COR-L47 (cell line): ENCODE data around the gene DNMT3B.

Experiments
- DNase-seq: peaks from one replicate; lab custom pipeline; 2025; lab: John Stamatoyannopoulos, UW

The DNMT3B gene

GRCh38 chr20:32823737-32824588, 61.8 kb downstream of the DNMT3B start:
- DNase-seq, result no peak

DNA sequence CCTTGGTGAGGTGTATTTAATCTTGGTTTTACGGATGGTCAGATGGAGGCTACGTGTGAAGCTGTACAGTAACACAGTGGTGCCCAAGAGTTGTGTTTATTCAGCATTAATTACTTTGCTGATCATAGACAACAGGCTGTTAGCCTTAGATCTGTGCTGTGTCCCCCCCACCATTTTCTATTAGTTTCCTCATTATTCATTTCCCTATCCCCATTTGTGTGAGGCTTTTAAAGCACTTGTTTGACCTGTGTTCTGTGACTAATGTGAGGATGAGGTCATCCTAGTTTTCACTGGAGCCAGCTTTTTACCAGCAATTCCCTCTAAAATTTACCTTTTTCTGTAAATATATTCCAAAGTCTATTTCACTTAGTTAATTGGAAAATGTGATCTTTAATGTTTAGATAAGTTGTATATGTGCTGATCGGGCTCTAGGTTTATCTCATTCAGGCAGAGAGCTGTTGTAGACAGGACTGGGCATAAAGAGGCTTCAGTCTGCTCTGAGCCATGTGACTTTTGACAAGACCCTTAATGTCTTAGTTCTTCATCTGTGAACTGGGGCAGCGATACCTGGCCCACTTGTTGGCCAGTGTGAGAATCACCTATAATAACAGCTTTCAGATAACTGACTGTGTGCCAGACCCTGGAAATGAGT, 66.0 kb downstream of the DNMT3B start:
- DNase-seq, result no peak

- no peak for DNase-seq
Measured at GRCh38 chr20:32829311-32830005, 67.3 kb downstream of the DNMT3B start.

GRCh38 chr20:32830437-32830836, 68.3 kb downstream of the DNMT3B start:
- DNase-seq, result no peak

GRCh38 chr20:32831982-32832381, 69.8 kb downstream of the DNMT3B start:
- DNase-seq, result no peak

GRCh38 chr20:32832664-32833063, 70.5 kb downstream of the DNMT3B start:
- DNase-seq, result no peak

- no peak for DNase-seq
Measured at GRCh38 chr20:32834972-32835371, 72.8 kb downstream of the DNMT3B start.

- DNase-seq, result no peak
Measured at GRCh38 chr20:32837157-32837556, 75.0 kb downstream of the DNMT3B start.

DNA sequence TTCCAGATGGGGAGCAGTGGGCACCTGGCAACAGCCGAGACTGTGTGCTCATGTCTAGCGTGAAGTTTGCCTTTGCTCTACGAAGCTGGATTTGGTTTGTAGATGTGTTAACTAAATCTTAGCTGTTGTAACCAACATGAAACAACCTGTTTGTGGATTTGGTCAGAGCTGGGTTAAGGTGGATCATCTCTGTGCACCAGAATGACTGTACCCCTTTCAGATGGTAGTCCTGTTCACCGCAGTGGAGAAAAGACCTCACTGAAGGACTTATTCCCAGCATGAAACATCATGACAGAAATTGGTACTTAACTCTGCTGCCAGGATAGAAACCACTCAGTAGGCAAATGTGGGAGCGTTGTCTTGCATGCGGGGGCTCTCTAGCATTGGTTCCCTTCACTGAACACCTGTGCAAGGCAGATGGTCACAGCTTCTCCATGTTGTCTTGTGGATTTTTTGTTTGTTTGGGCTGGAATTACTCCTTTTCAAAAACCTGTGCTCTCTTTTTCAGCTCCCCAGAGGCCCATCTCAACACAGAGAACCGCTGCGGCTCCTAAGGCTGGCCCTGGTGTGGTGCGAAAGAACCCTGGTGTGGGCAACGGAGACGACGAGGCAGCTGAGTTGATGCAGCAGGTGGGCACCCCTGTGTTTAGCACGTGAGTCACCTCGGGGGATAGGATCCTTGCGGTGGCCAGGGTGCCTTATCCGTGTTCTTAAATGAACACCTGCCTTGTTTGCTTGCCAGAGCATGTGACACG, 77.2 kb downstream of the DNMT3B start:
- no peak for DNase-seq

- no peak for DNase-seq
Measured at GRCh38 chr20:32839982-32840285, 77.7 kb downstream of the DNMT3B start.

DNA sequence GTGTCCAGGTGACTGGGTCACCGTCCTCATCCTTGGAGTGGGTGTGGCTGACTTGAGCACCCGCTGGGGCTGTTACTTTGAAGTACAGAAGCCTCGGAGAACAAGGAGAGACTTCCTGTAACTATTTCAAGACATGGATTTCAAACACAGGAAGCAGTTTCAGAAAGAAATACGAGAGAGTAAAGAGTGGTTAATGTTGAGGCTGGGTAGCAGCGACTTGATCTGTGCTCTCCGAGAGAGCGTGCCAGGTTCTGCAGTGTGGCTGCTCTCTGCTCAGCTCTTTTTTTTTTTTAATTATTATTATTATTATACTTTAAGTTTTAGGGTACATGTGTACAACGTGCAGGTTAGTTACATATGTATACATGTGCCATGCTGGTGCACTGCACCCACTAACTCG, 79.0 kb downstream of the DNMT3B start:
- no peak for DNase-seq

GRCh38 chr20:32841632-32842031, 79.4 kb downstream of the DNMT3B start:
- no peak for DNase-seq

DNA sequence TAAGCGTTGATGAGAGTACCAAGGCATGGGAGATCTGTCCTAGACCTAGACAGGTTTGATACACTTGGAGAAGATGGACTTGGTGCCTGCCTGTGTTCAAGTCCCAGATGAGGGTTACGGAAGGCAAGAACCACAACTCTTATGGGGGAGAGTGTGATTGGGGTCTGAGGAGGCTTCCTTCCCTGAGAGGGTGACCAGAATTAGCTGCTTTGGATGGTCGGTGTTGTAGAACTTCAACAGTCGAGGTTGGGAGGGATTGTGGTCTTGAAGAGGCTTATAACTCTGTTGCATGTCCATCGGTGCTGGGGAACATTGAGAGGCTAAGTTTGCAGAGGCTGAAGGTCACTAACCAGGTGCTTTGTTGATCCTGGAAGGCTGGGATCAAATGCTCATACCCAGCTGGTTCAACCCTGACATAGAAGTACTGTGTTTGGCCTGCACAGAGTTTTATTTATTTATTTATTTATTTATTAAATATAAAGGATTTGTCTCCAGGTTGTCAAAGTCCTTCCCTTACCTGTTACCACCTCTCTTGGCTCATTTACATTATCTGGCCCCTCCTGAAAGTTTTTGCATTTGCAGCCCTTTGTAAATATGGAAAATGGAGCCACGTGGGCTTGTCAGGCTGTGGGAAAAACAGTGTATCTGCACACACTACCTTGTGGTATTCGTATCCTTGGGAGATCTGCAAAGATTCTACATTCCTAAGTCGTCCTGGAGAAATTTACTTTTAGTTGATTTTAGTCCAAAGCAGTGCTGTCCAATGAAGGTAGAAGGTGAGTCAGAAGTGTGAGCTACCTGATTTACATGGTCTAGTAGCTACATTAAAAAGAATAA, 80.7 kb downstream of the DNMT3B start:
- DNase-seq, result no peak

- no peak for DNase-seq
Measured at GRCh38 chr20:32845786-32846185, 83.6 kb downstream of the DNMT3B start.

- DNase-seq, result no peak
Measured at GRCh38 chr20:32846852-32847251, 84.7 kb downstream of the DNMT3B start.

GRCh38 chr20:32847964-32848363, 85.8 kb downstream of the DNMT3B start:
- no peak for DNase-seq

GRCh38 chr20:32848846-32849245, 86.7 kb downstream of the DNMT3B start:
- no peak for DNase-seq

- no peak for DNase-seq
Measured at GRCh38 chr20:32849577-32849976, 87.4 kb downstream of the DNMT3B start.

- DNase-seq, result no peak
Measured at GRCh38 chr20:32855387-32855786, 93.2 kb downstream of the DNMT3B start.

DNA sequence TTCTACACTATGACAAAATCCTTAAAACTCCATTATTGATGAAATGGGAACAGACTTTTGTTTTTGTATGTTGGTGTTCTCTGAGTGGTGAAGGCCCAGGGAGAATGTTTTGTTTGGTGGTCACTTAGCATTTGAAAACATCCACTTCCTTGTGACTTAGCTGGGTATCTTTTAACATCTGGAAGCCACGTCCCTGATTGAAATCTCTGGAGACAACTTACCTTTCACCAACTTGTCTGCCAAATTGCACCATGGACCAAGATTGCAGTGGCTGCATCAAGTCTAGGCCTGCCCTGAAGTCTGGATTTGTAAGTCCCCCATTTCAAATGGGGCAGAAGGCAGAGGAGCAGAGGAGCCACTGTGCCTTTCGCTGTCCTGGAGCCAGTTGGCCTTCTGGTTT, 96.0 kb downstream of the DNMT3B start:
- DNase-seq, result no peak
